Liver (tissue), 9 donors: ENCODE measurements around the gene PARVG. TPM values are rescaled to one million over a fixed set of nuclear protein-coding genes. Genes with fewer than 3 reads are reported as not detected.

Experiments used
- DNase-seq: peaks from one replicate; pipeline ENCODE4 v3.0.0-alpha.2; 2017; ENCODE audit warnings: low spot score
- H3K27ac ChIP-seq, 2 donors: one replicate each; pipeline ENCODE4 v1.7.0; 2013; ENCODE audit warnings: inconsistent platforms in 2 of 2, low read length in 2 of 2, control low read depth in 1 of 2, low read depth in 1 of 2, mild to moderate bottlenecking in 1 of 2
- H3K27me3 ChIP-seq, 4 donors: one replicate each; pipeline versions ENCODE4 v1.6.1 to v1.7.0; 2013; ENCODE audit warnings: low read length in 3 of 4, inconsistent platforms in 1 of 4, mild to moderate bottlenecking in 1 of 4, moderate library complexity in 1 of 4; ENCODE audit not compliant: control insufficient read depth in 4 of 4, insufficient read depth in 4 of 4
- H3K36me3 ChIP-seq, 4 donors: one replicate each; pipeline versions ENCODE4 v1.6.1 to v1.7.0; 2013; ENCODE audit warnings: low read length in 3 of 4, mild to moderate bottlenecking in 3 of 4, low read depth in 1 of 4, moderate library complexity in 1 of 4; ENCODE audit not compliant: control insufficient read depth in 4 of 4, insufficient read depth in 3 of 4
- H3K4me1 ChIP-seq, 4 donors: one replicate each; pipeline versions ENCODE4 v1.6.1 to v1.7.0; 2013; ENCODE audit warnings: low read length in 3 of 4, mild to moderate bottlenecking in 3 of 4, moderate library complexity in 1 of 4; ENCODE audit not compliant: control insufficient read depth in 4 of 4, insufficient read depth in 4 of 4
- H3K4me3 ChIP-seq, 3 donors: one replicate each; pipeline versions ENCODE4 v1.6.1 to v1.7.0; 2013; ENCODE audit warnings: low read length in 3 of 3, control low read depth in 1 of 3, low read depth in 1 of 3, mild to moderate bottlenecking in 1 of 3
- H3K9ac ChIP-seq, 2 donors: one replicate each; pipeline ENCODE4 v1.7.0; 2013; ENCODE audit warnings: low read length in 2 of 2, mild to moderate bottlenecking in 2 of 2, moderate library complexity in 2 of 2, control low read depth in 1 of 2, low read depth in 1 of 2
- H3K9me3 ChIP-seq, 4 donors: one replicate each; pipeline versions ENCODE4 v1.6.1 to v1.7.0; 2013; ENCODE audit warnings: low read length in 3 of 4; ENCODE audit not compliant: control insufficient read depth in 4 of 4
- EGR1 ChIP-seq, 2 donors: IDR thresholded peaks; 2 replicates each; pipeline ENCODE4 v1.6.1; 2016 to 2018; ENCODE audit warnings: antibody characterized with exemption in 2 of 2, low read depth in 2 of 2
- FOXA1 ChIP-seq: IDR thresholded peaks from 2 replicates; pipeline ENCODE4 v1.6.1; 2016; ENCODE audit warnings: antibody characterized with exemption
- HNF4A ChIP-seq, 2 donors: conservative IDR thresholded peaks; 2 replicates each; pipeline ENCODE4 v1.6.1; 2016; ENCODE audit warnings: antibody characterized with exemption in 2 of 2, mild to moderate bottlenecking in 2 of 2
- HNF4G ChIP-seq: IDR thresholded peaks from 2 replicates; pipeline ENCODE4 v1.6.1; 2016; ENCODE audit warnings: antibody characterized with exemption
- JUND ChIP-seq, 2 donors: IDR thresholded peaks; 2 replicates each; pipeline ENCODE4 v1.6.1; 2016; ENCODE audit warnings: antibody characterized with exemption in 2 of 2
- NR2F2 ChIP-seq: IDR thresholded peaks from 2 replicates; pipeline ENCODE4 v1.6.1; 2016; ENCODE audit warnings: antibody characterized with exemption
- RXRA ChIP-seq, 2 donors: IDR thresholded peaks; 2 replicates each; pipeline ENCODE4 v1.6.1; 2017 to 2018; ENCODE audit warnings: antibody characterized with exemption in 2 of 2, mild to moderate bottlenecking in 1 of 2
- SP1 ChIP-seq: IDR thresholded peaks from 2 replicates; pipeline ENCODE4 v1.6.1; 2018; ENCODE audit warnings: antibody characterized with exemption, mild to moderate bottlenecking
- TAF1 ChIP-seq: conservative IDR thresholded peaks from 2 replicates; pipeline ENCODE4 v1.6.1; 2016; ENCODE audit warnings: antibody characterized with exemption, mild to moderate bottlenecking
- YY1 ChIP-seq: IDR thresholded peaks from 2 replicates; pipeline ENCODE4 v1.6.1; 2016; ENCODE audit warnings: antibody characterized with exemption, mild to moderate bottlenecking
- WGBS: extraction: QIAGEN DNeasy Blood & Tissue Kit; methylation state at CpG from one replicate; pipeline ENCODE4 v1.1.7; 2013; 5-methylcytosine and 5-hydroxymethylcytosine counted together
- polyA plus RNA-seq, 2 donors: library from polyadenylated mRNA; stranded (reverse) in 1 of 2; unstranded in 1 of 2; fragments of 200-250 nt in 1 of 2; fragments of >200 nt in 1 of 2; fragmentation: Nextera tagmentation in 1 of 2; extraction: Ambion mirVana in 1 of 2; gene quantifications; one replicate each; pipeline versions ENCODE4 v1.2.1 to v1.2.3, GENCODE V29; 2013 to 2015
- total RNA-seq, 2 donors: library from RNA; depleted of rRNA; stranded (reverse); fragments of >200 nt; gene quantifications; one replicate each; pipeline ENCODE4 v1.2.3, GENCODE V29; 2014
- TF ChIP-seq, protein P1 (sequence below): IDR thresholded peaks from 2 replicates; pipeline ENCODE4 v1.6.1; 2016; ENCODE audit warnings: antibody characterized with exemption
- TF ChIP-seq, protein P2 (sequence below): IDR thresholded peaks from 2 replicates; pipeline ENCODE4 v1.6.1; 2016; ENCODE audit warnings: antibody characterized with exemption
- TF ChIP-seq, protein P3 (sequence below): IDR thresholded peaks from 2 replicates; pipeline ENCODE4 v1.6.1; 2016; ENCODE audit warnings: antibody characterized with exemption, mild to moderate bottlenecking
- TF ChIP-seq, protein P4 (sequence below): fragments of 150-350 bp; IDR thresholded peaks from 2 replicates; pipeline ENCODE4 v1.5.1; 2017; ENCODE audit warnings: improper control_type of control experiment, low read depth, low read length; ENCODE audit not compliant: missing input control
- TF ChIP-seq, protein P5 (sequence below): IDR thresholded peaks from 2 replicates; pipeline ENCODE4 v1.6.1; 2016; ENCODE audit warnings: antibody characterized with exemption
- donor health status: healthy.
- donor health status: healthy.
- donor health status: healthy.
- donor health status: healthy.
- donor health status: healthy.

The PARVG gene
- total and polyA plus RNA-seq, 4 donors, result 4.0 to 12.1 (median 6.6) TPM

DNA sequence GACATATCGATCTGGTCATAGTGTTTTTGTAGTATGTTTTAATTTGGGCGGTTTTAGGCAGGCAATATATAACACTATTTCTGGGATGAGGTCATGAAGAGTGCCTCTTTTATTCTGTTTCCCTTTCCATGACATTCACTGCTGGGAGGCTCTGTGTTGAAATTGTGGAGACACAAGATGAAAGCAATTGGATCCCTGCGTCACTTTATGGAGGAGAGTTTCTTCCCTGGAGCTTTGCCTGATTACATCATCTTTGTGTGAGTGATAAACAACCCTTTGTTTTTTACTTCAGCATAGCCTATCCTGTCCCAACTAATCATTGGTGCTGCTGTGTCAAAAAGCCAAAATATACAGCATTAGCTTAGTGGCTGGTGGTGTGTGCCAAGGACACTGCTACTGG is 48.6 kb downstream of the PARVG start:
- no peak overlapping the region for H3K27ac ChIP-seq
- no peaks in the 10 kb centered on the region for H3K4me1 ChIP-seq
- H3K9me3 ChIP-seq, result peaks cover 0 to 9% (median 3%) of the 10 kb centered on the region in 4 donors
- no peaks in the 10 kb centered on the region for H3K36me3 ChIP-seq
- no peak for DNase-seq
- no peak overlapping the region for H3K4me3 ChIP-seq
- H3K27me3 ChIP-seq, result peaks cover 0 to 5% (median 0%) of the 10 kb centered on the region in 4 donors
- H3K9ac ChIP-seq, result no peak overlapping the region
- WGBS, result 63% methylated on average over 3 of the region's 3 CpGs
- TF ChIP-seq, protein P1, sequence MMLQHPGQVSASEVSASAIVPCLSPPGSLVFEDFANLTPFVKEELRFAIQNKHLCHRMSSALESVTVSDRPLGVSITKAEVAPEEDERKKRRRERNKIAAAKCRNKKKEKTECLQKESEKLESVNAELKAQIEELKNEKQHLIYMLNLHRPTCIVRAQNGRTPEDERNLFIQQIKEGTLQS, result no peak
- TF ChIP-seq, protein P2, sequence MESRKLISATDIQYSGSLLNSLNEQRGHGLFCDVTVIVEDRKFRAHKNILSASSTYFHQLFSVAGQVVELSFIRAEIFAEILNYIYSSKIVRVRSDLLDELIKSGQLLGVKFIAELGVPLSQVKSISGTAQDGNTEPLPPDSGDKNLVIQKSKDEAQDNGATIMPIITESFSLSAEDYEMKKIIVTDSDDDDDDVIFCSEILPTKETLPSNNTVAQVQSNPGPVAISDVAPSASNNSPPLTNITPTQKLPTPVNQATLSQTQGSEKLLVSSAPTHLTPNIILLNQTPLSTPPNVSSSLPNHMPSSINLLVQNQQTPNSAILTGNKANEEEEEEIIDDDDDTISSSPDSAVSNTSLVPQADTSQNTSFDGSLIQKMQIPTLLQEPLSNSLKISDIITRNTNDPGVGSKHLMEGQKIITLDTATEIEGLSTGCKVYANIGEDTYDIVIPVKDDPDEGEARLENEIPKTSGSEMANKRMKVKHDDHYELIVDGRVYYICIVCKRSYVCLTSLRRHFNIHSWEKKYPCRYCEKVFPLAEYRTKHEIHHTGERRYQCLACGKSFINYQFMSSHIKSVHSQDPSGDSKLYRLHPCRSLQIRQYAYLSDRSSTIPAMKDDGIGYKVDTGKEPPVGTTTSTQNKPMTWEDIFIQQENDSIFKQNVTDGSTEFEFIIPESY, result no peak
- TF ChIP-seq FOXA1, result no peak
- TF ChIP-seq, protein P3, sequence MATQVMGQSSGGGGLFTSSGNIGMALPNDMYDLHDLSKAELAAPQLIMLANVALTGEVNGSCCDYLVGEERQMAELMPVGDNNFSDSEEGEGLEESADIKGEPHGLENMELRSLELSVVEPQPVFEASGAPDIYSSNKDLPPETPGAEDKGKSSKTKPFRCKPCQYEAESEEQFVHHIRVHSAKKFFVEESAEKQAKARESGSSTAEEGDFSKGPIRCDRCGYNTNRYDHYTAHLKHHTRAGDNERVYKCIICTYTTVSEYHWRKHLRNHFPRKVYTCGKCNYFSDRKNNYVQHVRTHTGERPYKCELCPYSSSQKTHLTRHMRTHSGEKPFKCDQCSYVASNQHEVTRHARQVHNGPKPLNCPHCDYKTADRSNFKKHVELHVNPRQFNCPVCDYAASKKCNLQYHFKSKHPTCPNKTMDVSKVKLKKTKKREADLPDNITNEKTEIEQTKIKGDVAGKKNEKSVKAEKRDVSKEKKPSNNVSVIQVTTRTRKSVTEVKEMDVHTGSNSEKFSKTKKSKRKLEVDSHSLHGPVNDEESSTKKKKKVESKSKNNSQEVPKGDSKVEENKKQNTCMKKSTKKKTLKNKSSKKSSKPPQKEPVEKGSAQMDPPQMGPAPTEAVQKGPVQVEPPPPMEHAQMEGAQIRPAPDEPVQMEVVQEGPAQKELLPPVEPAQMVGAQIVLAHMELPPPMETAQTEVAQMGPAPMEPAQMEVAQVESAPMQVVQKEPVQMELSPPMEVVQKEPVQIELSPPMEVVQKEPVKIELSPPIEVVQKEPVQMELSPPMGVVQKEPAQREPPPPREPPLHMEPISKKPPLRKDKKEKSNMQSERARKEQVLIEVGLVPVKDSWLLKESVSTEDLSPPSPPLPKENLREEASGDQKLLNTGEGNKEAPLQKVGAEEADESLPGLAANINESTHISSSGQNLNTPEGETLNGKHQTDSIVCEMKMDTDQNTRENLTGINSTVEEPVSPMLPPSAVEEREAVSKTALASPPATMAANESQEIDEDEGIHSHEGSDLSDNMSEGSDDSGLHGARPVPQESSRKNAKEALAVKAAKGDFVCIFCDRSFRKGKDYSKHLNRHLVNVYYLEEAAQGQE, result no peak
- TF ChIP-seq, protein P4, sequence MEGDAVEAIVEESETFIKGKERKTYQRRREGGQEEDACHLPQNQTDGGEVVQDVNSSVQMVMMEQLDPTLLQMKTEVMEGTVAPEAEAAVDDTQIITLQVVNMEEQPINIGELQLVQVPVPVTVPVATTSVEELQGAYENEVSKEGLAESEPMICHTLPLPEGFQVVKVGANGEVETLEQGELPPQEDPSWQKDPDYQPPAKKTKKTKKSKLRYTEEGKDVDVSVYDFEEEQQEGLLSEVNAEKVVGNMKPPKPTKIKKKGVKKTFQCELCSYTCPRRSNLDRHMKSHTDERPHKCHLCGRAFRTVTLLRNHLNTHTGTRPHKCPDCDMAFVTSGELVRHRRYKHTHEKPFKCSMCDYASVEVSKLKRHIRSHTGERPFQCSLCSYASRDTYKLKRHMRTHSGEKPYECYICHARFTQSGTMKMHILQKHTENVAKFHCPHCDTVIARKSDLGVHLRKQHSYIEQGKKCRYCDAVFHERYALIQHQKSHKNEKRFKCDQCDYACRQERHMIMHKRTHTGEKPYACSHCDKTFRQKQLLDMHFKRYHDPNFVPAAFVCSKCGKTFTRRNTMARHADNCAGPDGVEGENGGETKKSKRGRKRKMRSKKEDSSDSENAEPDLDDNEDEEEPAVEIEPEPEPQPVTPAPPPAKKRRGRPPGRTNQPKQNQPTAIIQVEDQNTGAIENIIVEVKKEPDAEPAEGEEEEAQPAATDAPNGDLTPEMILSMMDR, result no peak
- TF ChIP-seq NR2F2, result no peak
- TF ChIP-seq JUND (IDR thresholded peaks at IDR 0.05), result no peak
- no peak for TF ChIP-seq SP1
- TF ChIP-seq RXRA (IDR thresholded peaks at IDR 0.05), result no peak
- no peak for TF ChIP-seq TAF1

DNA sequence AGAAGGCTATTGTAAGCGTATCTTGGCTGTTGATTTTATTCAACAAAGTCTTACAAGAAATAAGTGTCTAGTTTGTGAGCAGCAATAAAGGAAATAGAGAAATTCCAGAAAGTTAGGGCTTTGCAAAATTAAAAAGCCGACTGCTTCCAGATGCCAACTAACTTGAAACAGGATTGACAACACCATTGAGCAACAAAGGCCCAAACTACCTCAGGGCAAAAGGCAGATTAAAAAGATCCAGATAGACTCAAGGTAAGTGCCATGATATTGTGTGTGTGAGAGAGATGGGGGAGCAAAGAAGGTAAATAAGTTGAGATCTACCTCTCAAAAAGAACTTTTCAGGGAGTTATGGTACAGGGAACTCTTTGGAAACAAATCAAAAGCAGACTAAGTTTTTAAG is 49.1 kb downstream of the PARVG start:
- H3K4me1 ChIP-seq, result no peaks in the 10 kb centered on the region
- H3K36me3 ChIP-seq, result no peaks in the 10 kb centered on the region
- no peak for DNase-seq
- no peak overlapping the region for H3K9ac ChIP-seq
- no peak overlapping the region for H3K4me3 ChIP-seq
- no peak overlapping the region for H3K27ac ChIP-seq
- H3K9me3 ChIP-seq, result peaks cover 0 to 9% (median 3%) of the 10 kb centered on the region in 4 donors
- WGBS, result 88% methylated on average over 2 of the region's 2 CpGs
- H3K27me3 ChIP-seq, result peaks cover 0 to 5% (median 0%) of the 10 kb centered on the region in 4 donors
- TF ChIP-seq SP1 (no peak), HNF4G (no peak), JUND (IDR thresholded peaks at IDR 0.05) (no peak), FOXA1 (no peak), EGR1 (IDR thresholded peaks at IDR 0.05; ENCODE audit: low read depth in 2 of 2) (no peak), YY1 (no peak), HNF4A (conservative IDR thresholded peaks at IDR 0.05) (no peak), TAF1 (no peak)
- TF ChIP-seq, protein P3, result no peak
- TF ChIP-seq, protein P5, sequence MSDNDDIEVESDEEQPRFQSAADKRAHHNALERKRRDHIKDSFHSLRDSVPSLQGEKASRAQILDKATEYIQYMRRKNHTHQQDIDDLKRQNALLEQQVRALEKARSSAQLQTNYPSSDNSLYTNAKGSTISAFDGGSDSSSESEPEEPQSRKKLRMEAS, result no peak
- TF ChIP-seq, protein P1, result no peak
- TF ChIP-seq, protein P2, result no peak
